A549 (cell line): ENCODE data around the gene ERMAP. TPM values are rescaled to one million over a fixed set of nuclear protein-coding genes. Genes with fewer than 3 reads are reported as not detected.

Source experiments
- ATAC-seq, 2 experiments: fragments of 200-7000 bp in 1 of 2; fragments of >200 bp in 1 of 2; cut with Nextera tagmentation in 1 of 2; cut with Tn5 transposase in 1 of 2; 3 replicates each; pipeline versions ENCODE4 v1.8.0 to v1.9.1; 2018 to 2020; ENCODE audit warnings: mild to moderate bottlenecking in 1 of 2, moderate library complexity in 1 of 2
- CTCF ChIA-PET: fragments of 300-600 bp; sonication (Branson Sonifier 250); formaldehyde crosslinking; extraction: SDS; loops from one replicate; lab custom pipeline; 2021; ENCODE audit warnings: antibody characterized with exemption, inconsistent platforms; lab: Yijun Ruan, JAX
- POLR2A ChIA-PET: fragments of 350-600 bp; formaldehyde crosslinking; extraction: SDS; loops from one replicate; lab custom pipeline; 2021; ENCODE audit warnings: antibody characterized with exemption, inconsistent platforms; lab: Yijun Ruan, JAX
- DNase-seq, 2 experiments: peaks; one replicate each; pipeline versions ENCODE4 v3.0.0 to v3.0.0-alpha.2; 2011 to 2016; ENCODE audit warnings: low read depth in 1 of 2, low spot score in 1 of 2
- FAIRE-seq: peaks from 2 replicates; lab custom pipeline; 2011; peaks lifted over from hg19 to GRCh38; lab: Jason Lieb, UNC
- H3K27ac ChIP-seq, 2 experiments: fragments of >200 bp; sonication (Bioruptor Twin); formaldehyde crosslinking; 3 replicates each; pipeline ENCODE4 v1.5.1; 2016 to 2017
- H3K4me1 ChIP-seq: fragments of >200 bp; sonication (Bioruptor Twin); formaldehyde crosslinking; 3 replicates; pipeline ENCODE4 v1.6.1; 2016
- H3K4me2 ChIP-seq: fragments of >200 bp; sonication (Bioruptor Twin); formaldehyde crosslinking; 3 replicates; pipeline ENCODE4 v1.6.1; 2016
- H3K4me3 ChIP-seq: fragments of >200 bp; sonication (Bioruptor Twin); formaldehyde crosslinking; 3 replicates; pipeline ENCODE4 v1.5.1; 2016
- H3K9me3 ChIP-seq: fragments of >200 bp; sonication (Bioruptor Twin); formaldehyde crosslinking; 3 replicates; pipeline ENCODE4 v1.6.1; 2016
- BCL3 ChIP-seq: fragments of >200 bp; sonication (Bioruptor Twin); formaldehyde crosslinking; IDR thresholded peaks from 3 replicates; pipeline ENCODE4 v1.6.1; 2016
- CBX2 ChIP-seq: fragments of 200-600 bp; sonication (generic); IDR thresholded peaks from 2 replicates; pipeline ENCODE4 v1.6.1; 2016; ENCODE audit warnings: low read depth, mild to moderate bottlenecking, borderline replicate concordance
- CBX8 ChIP-seq: fragments of 200-600 bp; sonication (generic); IDR thresholded peaks from 2 replicates; pipeline ENCODE4 v1.6.1; 2016
- CHD2 ChIP-seq: fragments of 150-350 bp; IDR thresholded peaks from 2 replicates; pipeline ENCODE4 v1.6.1; 2014; ENCODE audit warnings: low read length; ENCODE audit not compliant: partially characterized antibody
- CHD4 ChIP-seq: fragments of 200-600 bp; sonication (generic); IDR thresholded peaks from 2 replicates; pipeline ENCODE4 v1.6.1; 2016; ENCODE audit warnings: antibody characterized with exemption, mild to moderate bottlenecking, borderline replicate concordance
- ESRRA ChIP-seq: fragments of 150-350 bp; IDR thresholded peaks from 2 replicates; pipeline ENCODE4 v1.6.1; 2014; ENCODE audit warnings: mild to moderate bottlenecking, low read length, borderline replicate concordance
- FOXS1 ChIP-seq: fragments of 250-450 bp; sonication (Bioruptor Pico); IDR thresholded peaks from 2 replicates; pipeline ENCODE4 v1.5.0; 2020; ENCODE audit warnings: mild to moderate bottlenecking, moderate library complexity
- GATA3 ChIP-seq: IDR thresholded peaks from 2 replicates; pipeline ENCODE4 v1.6.1; 2012; ENCODE audit warnings: borderline replicate concordance
- HES2 ChIP-seq: fragments of >200 bp; sonication (Bioruptor Twin); formaldehyde crosslinking; IDR thresholded peaks from 2 replicates; pipeline ENCODE4 v1.6.1; 2016
- HOXA7 ChIP-seq: fragments of 250-450 bp; sonication (Bioruptor Pico); IDR thresholded peaks from 2 replicates; pipeline ENCODE4 v1.5.0; 2020; ENCODE audit warnings: mild to moderate bottlenecking, moderate library complexity
- HOXB13 ChIP-seq: fragments of 250-450 bp; sonication (Bioruptor Pico); IDR thresholded peaks from 2 replicates; pipeline ENCODE4 v1.5.0; 2020; ENCODE audit warnings: low read depth, mild to moderate bottlenecking, moderate library complexity
- HOXB5 ChIP-seq: fragments of 250-450 bp; sonication (Bioruptor Pico); IDR thresholded peaks from 2 replicates; pipeline ENCODE4 v1.5.0; 2020; ENCODE audit warnings: mild to moderate bottlenecking, moderate library complexity
- JUN ChIP-seq, 2 experiments: fragments of >200 bp; sonication (Bioruptor Twin); formaldehyde crosslinking; IDR thresholded peaks; 2 replicates in 1 of 2; 3 replicates in 1 of 2; pipeline ENCODE4 v1.6.1; 2016 to 2017
- MAFK ChIP-seq: fragments of 450-650 bp; IDR thresholded peaks from 2 replicates; pipeline ENCODE4 v1.6.1; 2014; ENCODE audit not compliant: partially characterized antibody
- MAX ChIP-seq: IDR thresholded peaks from 2 replicates; pipeline ENCODE4 v1.6.1; 2012
- MAZ ChIP-seq: fragments of 150-350 bp; IDR thresholded peaks from 2 replicates; pipeline ENCODE4 v1.6.1; 2014; ENCODE audit warnings: antibody characterized with exemption, low read depth, low read length, borderline replicate concordance
- NFE2L2 ChIP-seq: fragments of 150-350 bp; conservative IDR thresholded peaks from 2 replicates; pipeline ENCODE4 v1.6.1; 2014; ENCODE audit warnings: low read length
- NPAS2 ChIP-seq: fragments of 250-450 bp; sonication (Bioruptor Pico); IDR thresholded peaks from 2 replicates; pipeline ENCODE4 v1.8.0; 2022; ENCODE audit warnings: mild to moderate bottlenecking, moderate library complexity, borderline replicate concordance
- PHF8 ChIP-seq: fragments of 200-600 bp; sonication (generic); IDR thresholded peaks from 2 replicates; pipeline ENCODE4 v1.6.1; 2016; ENCODE audit warnings: low read depth, mild to moderate bottlenecking, antibody characterized with exemption, moderate library complexity, borderline replicate concordance
- POLR2A ChIP-seq: IDR thresholded peaks from 2 replicates; pipeline ENCODE4 v1.6.1; 2012; ENCODE audit warnings: mild to moderate bottlenecking, low read length
- RAD21 ChIP-seq, 2 experiments: fragments of >200 bp in 1 of 2; sonication (Bioruptor Twin) in 1 of 2; formaldehyde crosslinking in 1 of 2; IDR thresholded peaks in 1 of 2; conservative IDR thresholded peaks in 1 of 2; 2 replicates in 1 of 2; 3 replicates in 1 of 2; pipeline ENCODE4 v1.6.1; 2012 to 2018; ENCODE audit warnings: inconsistent platforms in 1 of 2
- RARB ChIP-seq: fragments of 250-450 bp; sonication (Bioruptor Pico); IDR thresholded peaks from 2 replicates; pipeline ENCODE4 v1.8.0; 2021; ENCODE audit warnings: mild to moderate bottlenecking, moderate library complexity
- SMC3 ChIP-seq: fragments of >200 bp; sonication (Bioruptor Twin); formaldehyde crosslinking; IDR thresholded peaks from 3 replicates; pipeline ENCODE4 v1.6.1; 2018; ENCODE audit warnings: inconsistent platforms
- SREBF2 ChIP-seq: fragments of 450-650 bp; IDR thresholded peaks from 2 replicates; pipeline ENCODE4 v1.6.1; 2014; ENCODE audit warnings: mild to moderate bottlenecking, moderate library complexity
- TP53 ChIP-seq: fragments of 250-450 bp; sonication (Bioruptor Pico); IDR thresholded peaks from 2 replicates; pipeline ENCODE4 v1.5.0; 2021; ENCODE audit warnings: mild to moderate bottlenecking, moderate library complexity
- ZC3H11A ChIP-seq: fragments of 450-650 bp; IDR thresholded peaks from 2 replicates; pipeline ENCODE4 v1.6.1; 2014; ENCODE audit warnings: antibody characterized with exemption, mild to moderate bottlenecking
- WGBS: methylation state at CpG from one replicate; pipeline ENCODE4 v1.1.6; 2017; ENCODE audit errors: missing lambda C conversion rate; 5-methylcytosine and 5-hydroxymethylcytosine counted together
- polyA plus RNA-seq, 4 experiments: library from polyadenylated mRNA; depleted of rRNA in 3 of 4; stranded (reverse); fragments of >200 nt; fragmentation: RNase III in 1 of 4; extraction: RNeasy Plus Mini Kit Qiagen cat#74134 plus additional on column Dnase treatment in 1 of 4; gene quantifications; 2 replicates in 3 of 4; 3 replicates in 1 of 4; pipeline ENCODE4 v1.2.3, GENCODE V29; 2011 to 2017
- TF ChIP-seq, protein P1 (sequence below): fragments of 250-450 bp; sonication (Bioruptor Pico); IDR thresholded peaks from 2 replicates; pipeline ENCODE4 v1.5.0; 2021; ENCODE audit warnings: mild to moderate bottlenecking, moderate library complexity, borderline replicate concordance
- TF ChIP-seq, protein P2 (sequence below): fragments of 200-600 bp; sonication (generic); IDR thresholded peaks from 2 replicates; pipeline ENCODE4 v1.6.1; 2016; ENCODE audit warnings: antibody characterized with exemption, mild to moderate bottlenecking, moderate library complexity
- TF ChIP-seq, protein P3 (sequence below): fragments of >200 bp; sonication (Bioruptor Twin); formaldehyde crosslinking; IDR thresholded peaks from 3 replicates; pipeline ENCODE4 v1.5.1; 2016

Gene ERMAP
- polyA plus RNA-seq, 2 of the 4 experiments (the other 2 are of a cell fraction), result 5.4 to 10.7 TPM

- no peaks in the 10 kb centered on the region for H3K9me3 ChIP-seq
- no peak overlapping the region for H3K4me3 ChIP-seq
- no peak for FAIRE-seq
- H3K4me1 ChIP-seq, result no peaks in the 10 kb centered on the region
- DNase-seq, result no peak
- ChIA-PET POLR2A (interaction anchor here (0.6 to 1.6 kb wide), 2 partner anchors 10 to 158 kb away, joined by 4 to 6 read pairs; partner anchors contain the start of genes C1orf50 and P3H1), CTCF (interaction anchor here (0.8 to 6.3 kb wide), 7 partner anchors 12 to 297 kb away, joined by 3 to 79 read pairs (median 5); no protein-coding TSS in a partner anchor)
- WGBS, result 93% methylated on average over 6 of the region's 6 CpGs
- no peak for TF ChIP-seq RAD21 (conservative IDR thresholded peaks at IDR 0.05 in 1 of 2, IDR thresholded peaks at IDR 0.05 in 1 of 2)
- no peak for TF ChIP-seq CBX8
- TF ChIP-seq BCL3, result no peak
- TF ChIP-seq, protein P1, sequence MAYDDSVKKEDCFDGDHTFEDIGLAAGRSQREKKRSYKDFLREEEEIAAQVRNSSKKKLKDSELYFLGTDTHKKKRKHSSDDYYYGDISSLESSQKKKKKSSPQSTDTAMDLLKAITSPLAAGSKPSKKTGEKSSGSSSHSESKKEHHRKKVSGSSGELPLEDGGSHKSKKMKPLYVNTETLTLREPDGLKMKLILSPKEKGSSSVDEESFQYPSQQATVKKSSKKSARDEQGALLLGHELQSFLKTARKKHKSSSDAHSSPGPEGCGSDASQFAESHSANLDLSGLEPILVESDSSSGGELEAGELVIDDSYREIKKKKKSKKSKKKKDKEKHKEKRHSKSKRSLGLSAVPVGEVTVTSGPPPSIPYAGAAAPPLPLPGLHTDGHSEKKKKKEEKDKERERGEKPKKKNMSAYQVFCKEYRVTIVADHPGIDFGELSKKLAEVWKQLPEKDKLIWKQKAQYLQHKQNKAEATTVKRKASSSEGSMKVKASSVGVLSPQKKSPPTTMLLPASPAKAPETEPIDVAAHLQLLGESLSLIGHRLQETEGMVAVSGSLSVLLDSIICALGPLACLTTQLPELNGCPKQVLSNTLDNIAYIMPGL (CRISPR knock-in tag), result no peak
- TF ChIP-seq SREBF2, result no peak
- TF ChIP-seq HES2, result no peak
- no peak for TF ChIP-seq HOXB5 (CRISPR knock-in tag)
- TF ChIP-seq HOXA7 (CRISPR knock-in tag), result no peak
- no peak for TF ChIP-seq FOXS1 (CRISPR knock-in tag)
- no peak for TF ChIP-seq NFE2L2
- TF ChIP-seq PHF8, result no peak
- TF ChIP-seq POLR2A, result no peak
- TF ChIP-seq ESRRA, result no peak
- TF ChIP-seq, protein P2, sequence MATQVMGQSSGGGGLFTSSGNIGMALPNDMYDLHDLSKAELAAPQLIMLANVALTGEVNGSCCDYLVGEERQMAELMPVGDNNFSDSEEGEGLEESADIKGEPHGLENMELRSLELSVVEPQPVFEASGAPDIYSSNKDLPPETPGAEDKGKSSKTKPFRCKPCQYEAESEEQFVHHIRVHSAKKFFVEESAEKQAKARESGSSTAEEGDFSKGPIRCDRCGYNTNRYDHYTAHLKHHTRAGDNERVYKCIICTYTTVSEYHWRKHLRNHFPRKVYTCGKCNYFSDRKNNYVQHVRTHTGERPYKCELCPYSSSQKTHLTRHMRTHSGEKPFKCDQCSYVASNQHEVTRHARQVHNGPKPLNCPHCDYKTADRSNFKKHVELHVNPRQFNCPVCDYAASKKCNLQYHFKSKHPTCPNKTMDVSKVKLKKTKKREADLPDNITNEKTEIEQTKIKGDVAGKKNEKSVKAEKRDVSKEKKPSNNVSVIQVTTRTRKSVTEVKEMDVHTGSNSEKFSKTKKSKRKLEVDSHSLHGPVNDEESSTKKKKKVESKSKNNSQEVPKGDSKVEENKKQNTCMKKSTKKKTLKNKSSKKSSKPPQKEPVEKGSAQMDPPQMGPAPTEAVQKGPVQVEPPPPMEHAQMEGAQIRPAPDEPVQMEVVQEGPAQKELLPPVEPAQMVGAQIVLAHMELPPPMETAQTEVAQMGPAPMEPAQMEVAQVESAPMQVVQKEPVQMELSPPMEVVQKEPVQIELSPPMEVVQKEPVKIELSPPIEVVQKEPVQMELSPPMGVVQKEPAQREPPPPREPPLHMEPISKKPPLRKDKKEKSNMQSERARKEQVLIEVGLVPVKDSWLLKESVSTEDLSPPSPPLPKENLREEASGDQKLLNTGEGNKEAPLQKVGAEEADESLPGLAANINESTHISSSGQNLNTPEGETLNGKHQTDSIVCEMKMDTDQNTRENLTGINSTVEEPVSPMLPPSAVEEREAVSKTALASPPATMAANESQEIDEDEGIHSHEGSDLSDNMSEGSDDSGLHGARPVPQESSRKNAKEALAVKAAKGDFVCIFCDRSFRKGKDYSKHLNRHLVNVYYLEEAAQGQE, result no peak
- TF ChIP-seq CBX2, result no peak
- TF ChIP-seq JUN (IDR thresholded peaks at IDR 0.05), result no peak
- no peak overlapping the region for H3K27ac ChIP-seq
- no peak for ATAC-seq
- H3K4me2 ChIP-seq, result no peak overlapping the region
These were observed 40.4 kb upstream of the ERMAP start for GRCh38 chr1:42776502-42776901.

DNA sequence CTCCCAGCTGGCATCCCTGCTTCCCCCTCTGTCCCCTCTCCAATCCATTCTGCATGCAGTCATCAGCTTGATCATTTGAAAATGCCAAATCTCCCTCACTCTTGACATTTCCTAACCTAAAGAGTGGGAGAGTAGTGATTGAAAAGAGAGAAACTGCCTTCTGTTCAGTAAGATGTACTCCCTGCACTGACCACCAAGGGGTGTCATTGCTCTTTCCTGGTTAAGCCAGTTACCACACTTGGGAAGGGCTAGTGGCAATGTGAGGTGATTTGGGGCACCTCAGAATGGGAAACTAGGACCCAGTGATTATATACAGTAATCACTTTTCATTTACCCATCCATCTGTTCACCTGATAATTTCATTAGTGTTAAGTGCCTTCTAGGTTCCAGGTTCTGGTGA lies 39.1 kb upstream of the ERMAP start:
- FAIRE-seq (no peak), DNase-seq (peak; percentile 43 to 60), ATAC-seq (peak; percentile 81 to 83; a peak in 5 of 6 replicates)
- Histone ChIP-seq H3K4me2 (no peak overlapping the region), H3K9me3 (no peaks in the 10 kb centered on the region), H3K4me1 (no peaks in the 10 kb centered on the region)
- TF ChIP-seq CBX2 (no peak), ZC3H11A (no peak), SMC3 (peak; percentile 64), MAFK (no peak), TP53 (no peak), MAZ (no peak), NPAS2 (CRISPR knock-in tag) (no peak), GATA3 (no peak), HOXB5 (CRISPR knock-in tag) (no peak), CHD2 (no peak), RARB (CRISPR knock-in tag) (no peak), MAX (no peak), CHD4 (no peak), RAD21 (conservative IDR thresholded peaks at IDR 0.05 in 1 of 2, IDR thresholded peaks at IDR 0.05 in 1 of 2) (peak; percentile 74 to 82), HOXB13 (CRISPR knock-in tag) (no peak)
- TF ChIP-seq, protein P3, sequence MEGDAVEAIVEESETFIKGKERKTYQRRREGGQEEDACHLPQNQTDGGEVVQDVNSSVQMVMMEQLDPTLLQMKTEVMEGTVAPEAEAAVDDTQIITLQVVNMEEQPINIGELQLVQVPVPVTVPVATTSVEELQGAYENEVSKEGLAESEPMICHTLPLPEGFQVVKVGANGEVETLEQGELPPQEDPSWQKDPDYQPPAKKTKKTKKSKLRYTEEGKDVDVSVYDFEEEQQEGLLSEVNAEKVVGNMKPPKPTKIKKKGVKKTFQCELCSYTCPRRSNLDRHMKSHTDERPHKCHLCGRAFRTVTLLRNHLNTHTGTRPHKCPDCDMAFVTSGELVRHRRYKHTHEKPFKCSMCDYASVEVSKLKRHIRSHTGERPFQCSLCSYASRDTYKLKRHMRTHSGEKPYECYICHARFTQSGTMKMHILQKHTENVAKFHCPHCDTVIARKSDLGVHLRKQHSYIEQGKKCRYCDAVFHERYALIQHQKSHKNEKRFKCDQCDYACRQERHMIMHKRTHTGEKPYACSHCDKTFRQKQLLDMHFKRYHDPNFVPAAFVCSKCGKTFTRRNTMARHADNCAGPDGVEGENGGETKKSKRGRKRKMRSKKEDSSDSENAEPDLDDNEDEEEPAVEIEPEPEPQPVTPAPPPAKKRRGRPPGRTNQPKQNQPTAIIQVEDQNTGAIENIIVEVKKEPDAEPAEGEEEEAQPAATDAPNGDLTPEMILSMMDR, result peak; percentile 61
- TF ChIP-seq, all 56 proteins: peak for 3
- Histone ChIP-seq H3K4me3 (no peak overlapping the region), H3K27ac (no peak overlapping the region)
- CTCF ChIA-PET, result interaction anchor here (0.7 to 6.3 kb wide), 20 partner anchors 9 to 307 kb away, joined by 3 to 79 read pairs (median 4); partner anchors contain the start of genes C1orf50, ERMAP, P3H1 and SVBP
- POLR2A ChIA-PET, result interaction anchor here (1.6 kb wide), 1 partner anchor 11 kb away, joined by 4 read pairs; the partner anchor contains the start of genes C1orf50 and P3H1
